NCI-H748 (cell line): ENCODE results near the gene SLC35B2.

ENCODE experiments used
- DNase-seq: peaks from one replicate; lab custom pipeline; 2025; ENCODE audit not compliant: unreplicated experiment; lab: John Stamatoyannopoulos, UW

The SLC35B2 gene

GRCh38 chr6:44286747-44287146 is 29.4 kb upstream of the SLC35B2 start:
- DNase-seq, result no peak

- DNase-seq, result no peak
These were observed 28.9 kb upstream of the SLC35B2 start for GRCh38 chr6:44286285-44286565.

GRCh38 chr6:44285552-44286284 is 28.4 kb upstream of the SLC35B2 start:
- DNase-seq, result no peak

- DNase-seq, result no peak
These were observed 27.5 kb upstream of the SLC35B2 start for GRCh38 chr6:44284867-44285266.

- DNase-seq, result no peak
These were observed 26.8 kb upstream of the SLC35B2 start for GRCh38 chr6:44284121-44284520.

GRCh38 chr6:44278774-44279697 is 21.7 kb upstream of the SLC35B2 start:
- DNase-seq, result no peak

GRCh38 chr6:44278315-44278714 is 21.0 kb upstream of the SLC35B2 start:
- DNase-seq, result no peak

- DNase-seq, result no peak
These were observed 20.4 kb upstream of the SLC35B2 start for GRCh38 chr6:44277763-44278162.

- no peak for DNase-seq
These were observed 19.6 kb upstream of the SLC35B2 start for GRCh38 chr6:44276667-44277640.

GRCh38 chr6:44275749-44276648 is 18.7 kb upstream of the SLC35B2 start:
- DNase-seq, result peak; percentile 64

- no peak for DNase-seq
These were observed 18.0 kb upstream of the SLC35B2 start for GRCh38 chr6:44275271-44275748.

GRCh38 chr6:44273617-44274016 is 16.3 kb upstream of the SLC35B2 start:
- no peak for DNase-seq

- DNase-seq, result no peak
These were observed 15.8 kb upstream of the SLC35B2 start for GRCh38 chr6:44272999-44273566.

GRCh38 chr6:44272529-44272928 is 15.2 kb upstream of the SLC35B2 start:
- DNase-seq, result no peak

- no peak for DNase-seq
These were observed 14.6 kb upstream of the SLC35B2 start for GRCh38 chr6:44271914-44272313.

- DNase-seq, result no peak
These were observed 14.0 kb upstream of the SLC35B2 start for GRCh38 chr6:44271406-44271723.

GRCh38 chr6:44270526-44271405 is 13.4 kb upstream of the SLC35B2 start:
- DNase-seq, result peak; percentile 78

- peak; percentile 57 for DNase-seq
These were observed 12.7 kb upstream of the SLC35B2 start, which contains the start of gene TMEM151B for GRCh38 chr6:44269921-44270525. Gene TMEM151B, plus strand, starts transcription at chr6:44270450. Its CDS starts 293 bp downstream, at chr6:44270743.
